GM21367 (cell line): Measurements from ENCODE around the gene C19orf44.

Experiments used
- ATAC-seq: cut with Tn5 transposase; IDR thresholded peaks from one replicate; pipeline ENCODE4 v1.9.1; 2021; ENCODE audit not compliant: unreplicated experiment

The C19orf44 gene

GRCh38 chr19:16516381-16516780, 20.2 kb downstream of the C19orf44 start:
- ATAC-seq, result no peak

- ATAC-seq, result no peak
These were observed 20.9 kb downstream of the C19orf44 start for GRCh38 chr19:16516923-16517610.

GRCh38 chr19:16518061-16518460, 21.9 kb downstream of the C19orf44 start:
- no peak for ATAC-seq

- no peak for ATAC-seq
These were observed 22.5 kb downstream of the C19orf44 start for GRCh38 chr19:16518483-16519229.

- no peak for ATAC-seq
These were observed 23.1 kb downstream of the C19orf44 start for GRCh38 chr19:16519230-16519687.

- ATAC-seq, result no peak
These were observed 24.1 kb downstream of the C19orf44 start for GRCh38 chr19:16520074-16520973.

GRCh38 chr19:16520986-16521624, 24.9 kb downstream of the C19orf44 start:
- ATAC-seq, result no peak

- no peak for ATAC-seq
These were observed 25.6 kb downstream of the C19orf44 start for GRCh38 chr19:16521715-16522289.

GRCh38 chr19:16522559-16523377, 26.6 kb downstream of the C19orf44 start:
- no peak for ATAC-seq

GRCh38 chr19:16524991-16525734, 29.0 kb downstream of the C19orf44 start:
- ATAC-seq, result no peak

GRCh38 chr19:16525751-16526481, 29.7 kb downstream of the C19orf44 start:
- ATAC-seq, result no peak

- no peak for ATAC-seq
These were observed 31.2 kb downstream of the C19orf44 start for GRCh38 chr19:16527334-16527935.

- no peak for ATAC-seq
These were observed 31.9 kb downstream of the C19orf44 start for GRCh38 chr19:16527971-16528521.

- ATAC-seq, result no peak
These were observed 33.4 kb downstream of the C19orf44 start for GRCh38 chr19:16529466-16530144.

- no peak for ATAC-seq
These were observed 34.6 kb downstream of the C19orf44 start for GRCh38 chr19:16530540-16531379.

GRCh38 chr19:16531380-16531669, 35.1 kb downstream of the C19orf44 start:
- no peak for ATAC-seq
